Smooth muscle cell (in vitro differentiated cells): ENCODE results near the gene SYT5. TPM values are rescaled to one million over a fixed set of nuclear protein-coding genes. Genes with fewer than 3 reads are reported as not detected.

Experiments used
- DNase-seq: peaks from one replicate; lab custom pipeline; 2025; ENCODE audit not compliant: unreplicated experiment; lab: John Stamatoyannopoulos, UW
- H2AFZ ChIP-seq: fragments of 200-600 bp; sonication (generic); 2 replicates; pipeline ENCODE4 v1.6.0; 2016; ENCODE audit warnings: antibody characterized with exemption, low read depth, mild to moderate bottlenecking
- H3F3A ChIP-seq: fragments of 200-600 bp; sonication (generic); 2 replicates; pipeline ENCODE4 v1.6.0; 2017; ENCODE audit warnings: antibody characterized with exemption, low read depth
- H3K27ac ChIP-seq: fragments of 200-600 bp; sonication (generic); 2 replicates; pipeline ENCODE4 v1.5.1; 2016; ENCODE audit warnings: low read depth, mild to moderate bottlenecking
- H3K27me3 ChIP-seq: fragments of 200-600 bp; sonication (generic); 2 replicates; pipeline ENCODE4 v1.6.1; 2016; ENCODE audit warnings: low read depth, mild to moderate bottlenecking
- H3K36me3 ChIP-seq: fragments of 200-600 bp; sonication (generic); 2 replicates; pipeline ENCODE4 v1.5.1; 2016; ENCODE audit warnings: low read depth
- H3K4me1 ChIP-seq: fragments of 200-600 bp; sonication (generic); 2 replicates; pipeline ENCODE4 v1.5.1; 2016; ENCODE audit warnings: low read depth
- H3K4me2 ChIP-seq: fragments of 200-600 bp; sonication (generic); 2 replicates; pipeline ENCODE4 v1.6.0; 2016; ENCODE audit warnings: mild to moderate bottlenecking
- H3K4me3 ChIP-seq: fragments of 200-600 bp; sonication (generic); 2 replicates; pipeline ENCODE4 v1.5.1; 2016; ENCODE audit warnings: mild to moderate bottlenecking
- H3K79me2 ChIP-seq: fragments of 200-600 bp; sonication (generic); 2 replicates; pipeline ENCODE4 v1.6.0; 2016; ENCODE audit warnings: low read depth, mild to moderate bottlenecking
- H3K9ac ChIP-seq: fragments of 200-600 bp; sonication (generic); 2 replicates; pipeline ENCODE4 v1.6.0; 2016; ENCODE audit warnings: low read depth
- H3K9me3 ChIP-seq: fragments of 200-600 bp; sonication (generic); replicated peaks from 2 replicates; pipeline ENCODE4 v1.5.1; 2016; ENCODE audit warnings: low read depth
- H4K20me1 ChIP-seq: fragments of 200-600 bp; sonication (generic); 2 replicates; pipeline ENCODE4 v1.6.0; 2016; ENCODE audit warnings: low read depth
- CTCF ChIP-seq: fragments of 200-600 bp; sonication (generic); IDR thresholded peaks from 2 replicates; pipeline ENCODE4 v1.5.1; 2017; ENCODE audit warnings: borderline replicate concordance, mild to moderate bottlenecking, antibody characterized with exemption; ENCODE audit not compliant: insufficient read depth, poor library complexity, severe bottlenecking
- WGBS: methylation state at CpG from one replicate; pipeline ENCODE4 v1.1.7; 2016; ENCODE audit warnings: low lambda C conversion rate; 5-methylcytosine and 5-hydroxymethylcytosine counted together
- polyA plus RNA-seq: library from polyadenylated mRNA; unstranded; fragments of >200 nt; fragmentation: Nextera tagmentation; extraction: Ambion mirVana; gene quantifications from 2 replicates; pipeline ENCODE4 v1.2.1, GENCODE V29; 2016
- total RNA-seq: library from RNA; depleted of rRNA; stranded (reverse); fragments of >200 nt; gene quantifications from 2 replicates; pipeline ENCODE4 v1.2.3, GENCODE V29; 2014

SYT5 gene
- total and polyA plus RNA-seq, 2 experiments from 2014 or later: not detected

GRCh38 chr19:55169136-55169535 is 11.0 kb downstream of the SYT5 start:
- no peak for TF ChIP-seq CTCF
- Histone ChIP-seq H3K36me3 (no peaks in the 10 kb centered on the region), H3K27me3 (peaks cover 40% of the 10 kb centered on the region), H3K27ac (no peak overlapping the region), H3K4me1 (no peaks in the 10 kb centered on the region), H2AFZ (no peak overlapping the region), H3K79me2 (no peaks in the 10 kb centered on the region), H4K20me1 (no peaks in the 10 kb centered on the region), H3K9ac (no peak overlapping the region), H3K9me3 (no peaks in the 10 kb centered on the region), H3K4me2 (no peak overlapping the region), H3K4me3 (no peak overlapping the region), H3F3A (no peaks in the 10 kb centered on the region)
- 83% methylated on average over 4 of the region's 4 CpGs for WGBS
- DNase-seq: no peak

- H3K27ac ChIP-seq: no peak within 1 kb of the TSS
Measured at GRCh38 chr19:55166530-55167268, 13.4 kb downstream of the SYT5 start, which contains the start of gene DNAAF3. Gene DNAAF3, minus strand, starts transcription at chr19:55166613. Its CDS starts 200 bp downstream, at chr19:55166413.

GRCh38 chr19:55165952-55166529 is 14.0 kb downstream of the SYT5 start:
- H3K9me3 ChIP-seq: no peaks in the 10 kb centered on the region
- no peaks in the 10 kb centered on the region for H3K36me3 ChIP-seq
- H3K27ac ChIP-seq: no peak overlapping the region
- no peaks in the 10 kb centered on the region for H3K79me2 ChIP-seq
- no peak for DNase-seq
- peaks cover 30% of the 10 kb centered on the region for H3K27me3 ChIP-seq
- peak overlapping the region; percentile 86 for H3K4me2 ChIP-seq
- H3F3A ChIP-seq: no peaks in the 10 kb centered on the region
- H3K4me1 ChIP-seq: no peaks in the 10 kb centered on the region
- peak overlapping the region; percentile 84 for H2AFZ ChIP-seq
- no peaks in the 10 kb centered on the region for H4K20me1 ChIP-seq
- peak overlapping the region; percentile 62 for H3K4me3 ChIP-seq
- no peak overlapping the region for H3K9ac ChIP-seq
- 4% methylated on average over 29 of the region's 34 CpGs for WGBS
- peak; percentile 47 for TF ChIP-seq CTCF

More at GRCh38 chr19:55166530-55167268, 13.4 kb downstream of the SYT5 start, which contains the start of gene DNAAF3:
- Histone ChIP-seq H4K20me1 (no peaks in the 10 kb centered on the region), H3K9ac (no peak within 1 kb of the TSS), H3K9me3 (no peaks in the 10 kb centered on the region), H3K36me3 (no peaks in the 10 kb centered on the region), H2AFZ (peak within 1 kb of the TSS; percentile 84), H3K27me3 (peaks cover 29% of the 10 kb centered on the region), H3K4me3 (peak within 1 kb of the TSS; percentile 62), H3K4me1 (no peaks in the 10 kb centered on the region), H3F3A (no peaks in the 10 kb centered on the region), H3K79me2 (no peaks in the 10 kb centered on the region), H3K4me2 (peak within 1 kb of the TSS; percentile 86)
- DNase-seq: peak; percentile 79
- WGBS: 3% methylated on average over 33 of the region's 33 CpGs
- no peak for TF ChIP-seq CTCF
